H9 (cell line): ENCODE measurements around the gene PEDS1. TPM values are rescaled to one million over a fixed set of nuclear protein-coding genes. Genes with fewer than 3 reads are reported as not detected.
A peak's percentile ranks its signal among the peaks of the same experiment; 100 is the strongest.

Experiments
- DNase-seq: peaks from one replicate; pipeline ENCODE4 v3.0.0-alpha.2; 2017
- H2AFZ ChIP-seq: one replicate; pipeline ENCODE4 v1.6.1; 2013; ENCODE audit warnings: mild to moderate bottlenecking, low read length, control low read depth, moderate library complexity
- H2AK5ac ChIP-seq: 2 replicates; pipeline ENCODE4 v1.6.1; 2013; ENCODE audit warnings: low read length, control low read depth, mixed read lengths; ENCODE audit not compliant: insufficient read length
- H2BK120ac ChIP-seq: one replicate; pipeline ENCODE4 v1.6.1; 2013; ENCODE audit warnings: low read depth, mild to moderate bottlenecking, low read length, control low read depth, inconsistent platforms; ENCODE audit not compliant: poor library complexity, severe bottlenecking
- H2BK12ac ChIP-seq: 2 replicates; pipeline ENCODE4 v1.6.1; 2013; ENCODE audit warnings: low read length, control low read depth, mixed read lengths, low read depth; ENCODE audit not compliant: insufficient read length
- H2BK15ac ChIP-seq: 2 replicates; pipeline ENCODE4 v1.6.1; 2013; ENCODE audit warnings: low read depth, low read length, control low read depth
- H2BK20ac ChIP-seq: one replicate; pipeline ENCODE4 v1.6.1; 2013; ENCODE audit warnings: low read depth, mild to moderate bottlenecking, low read length, control low read depth, inconsistent platforms; ENCODE audit not compliant: poor library complexity, severe bottlenecking
- H2BK5ac ChIP-seq: 2 replicates; pipeline ENCODE4 v1.6.1; 2013; ENCODE audit warnings: low read length, control low read depth, mixed read lengths; ENCODE audit not compliant: insufficient read length
- H3K14ac ChIP-seq: 2 replicates; pipeline ENCODE4 v1.6.1; 2013; ENCODE audit warnings: low read length, control low read depth; ENCODE audit not compliant: insufficient read depth
- H3K18ac ChIP-seq: 2 replicates; pipeline ENCODE4 v1.6.1; 2013; ENCODE audit warnings: low read depth, mild to moderate bottlenecking, mixed read lengths, low read length, control low read depth; ENCODE audit not compliant: insufficient read length
- H3K23ac ChIP-seq: 2 replicates; pipeline ENCODE4 v1.6.1; 2013; ENCODE audit warnings: low read length, control low read depth, mixed read lengths, low read depth; ENCODE audit not compliant: insufficient read length
- H3K23me2 ChIP-seq: 2 replicates; pipeline ENCODE4 v1.6.1; 2013; ENCODE audit warnings: low read depth, mild to moderate bottlenecking, mixed read lengths, low read length, control low read depth; ENCODE audit not compliant: insufficient read length, poor library complexity, severe bottlenecking
- H3K27ac ChIP-seq: 2 replicates; pipeline ENCODE4 v1.5.1; 2013; ENCODE audit warnings: low read length, control low read depth, mixed read lengths, low read depth; ENCODE audit not compliant: insufficient read length
- H3K27me3 ChIP-seq: 2 replicates; pipeline ENCODE4 v1.6.1; 2013; ENCODE audit warnings: low read length, control low read depth, inconsistent platforms; ENCODE audit not compliant: insufficient read depth
- H3K4ac ChIP-seq: 2 replicates; pipeline ENCODE4 v1.6.1; 2013; ENCODE audit warnings: low read depth, mild to moderate bottlenecking, control low read depth, inconsistent platforms, low read length, moderate library complexity
- H3K4me1 ChIP-seq: 2 replicates; pipeline ENCODE4 v1.6.1; 2013; ENCODE audit warnings: low read length, control low read depth, inconsistent platforms; ENCODE audit not compliant: insufficient read depth
- H3K4me2 ChIP-seq: 2 replicates; pipeline ENCODE4 v1.6.1; 2013; ENCODE audit warnings: low read length, control low read depth, mixed read lengths; ENCODE audit not compliant: insufficient read length, insufficient read depth
- H3K56ac ChIP-seq: 2 replicates; pipeline ENCODE4 v1.6.1; 2013; ENCODE audit warnings: low read depth, mild to moderate bottlenecking, mixed read lengths, low read length, control low read depth; ENCODE audit not compliant: insufficient read length
- H3K79me1 ChIP-seq: 2 replicates; pipeline ENCODE4 v1.6.1; 2013; ENCODE audit warnings: low read depth, mild to moderate bottlenecking, moderate library complexity, low read length, control low read depth, inconsistent platforms; ENCODE audit not compliant: insufficient read depth, poor library complexity, severe bottlenecking
- H3K79me2 ChIP-seq: 2 replicates; pipeline ENCODE4 v1.6.1; 2013; ENCODE audit warnings: low read length, control low read depth, inconsistent platforms; ENCODE audit not compliant: insufficient read depth
- H3K9ac ChIP-seq: 2 replicates; pipeline ENCODE4 v1.6.1; 2013; ENCODE audit warnings: low read length, control low read depth, mixed read lengths; ENCODE audit not compliant: insufficient read length; ENCODE audit errors: extremely low read depth
- H3K9me3 ChIP-seq: one replicate; pipeline ENCODE4 v1.6.1; 2013; ENCODE audit warnings: low read depth, low read length, inconsistent platforms; ENCODE audit not compliant: control insufficient read depth
- H3T11ph ChIP-seq: one replicate; pipeline ENCODE4 v1.6.1; 2013; ENCODE audit warnings: mild to moderate bottlenecking, low read length, control low read depth, inconsistent platforms
- H4K20me1 ChIP-seq: one replicate; pipeline ENCODE4 v1.6.1; 2013; ENCODE audit not compliant: control insufficient read depth, insufficient read length, insufficient read depth
- H4K5ac ChIP-seq: 2 replicates; pipeline ENCODE4 v1.6.1; 2013; ENCODE audit warnings: low read depth, mild to moderate bottlenecking, mixed read lengths, low read length, control low read depth; ENCODE audit not compliant: insufficient read length
- H4K8ac ChIP-seq: replicated peaks from 2 replicates; pipeline ENCODE4 v1.6.1; 2013; ENCODE audit warnings: low read length, control low read depth, mixed read lengths, low read depth; ENCODE audit not compliant: insufficient read length
- H4K91ac ChIP-seq: 2 replicates; pipeline ENCODE4 v1.6.1; 2013; ENCODE audit warnings: low read depth, mild to moderate bottlenecking, moderate library complexity, mixed read lengths, low read length, control low read depth; ENCODE audit not compliant: insufficient read length
- H3K27ac Mint-ChIP-seq, 3 experiments: 2 replicates in 2 of 3; 3 replicates in 1 of 3; pipeline ENCODE4 v1.8.0; 2020 to 2021; ENCODE audit warnings: mixed read lengths in 3 of 3, mild to moderate bottlenecking in 1 of 3, moderate library complexity in 1 of 3
- H3K27me3 Mint-ChIP-seq: 2 replicates; pipeline ENCODE4 v1.8.0; 2021; ENCODE audit warnings: low read depth, mild to moderate bottlenecking, moderate library complexity, mixed read lengths
- H3K36me3 Mint-ChIP-seq, 3 experiments: 2 replicates in 2 of 3; 3 replicates in 1 of 3; pipeline ENCODE4 v1.8.0; 2020 to 2021; ENCODE audit warnings: low read depth in 3 of 3, mixed read lengths in 3 of 3; ENCODE audit not compliant: insufficient read depth in 1 of 3
- H3K4me1 Mint-ChIP-seq, 2 experiments: 2 replicates each; pipeline ENCODE4 v1.8.0; 2020; ENCODE audit warnings: mixed read lengths in 2 of 2
- H3K4me3 Mint-ChIP-seq, 2 experiments: 2 replicates in 1 of 2; 3 replicates in 1 of 2; pipeline ENCODE4 v1.8.0; 2020 to 2021; ENCODE audit warnings: mild to moderate bottlenecking in 2 of 2, mixed read lengths in 2 of 2, moderate library complexity in 1 of 2
- H3K9me3 Mint-ChIP-seq, 2 experiments: 2 replicates in 1 of 2; 3 replicates in 1 of 2; pipeline ENCODE4 v1.8.0; 2020; ENCODE audit warnings: mild to moderate bottlenecking in 2 of 2, mixed read lengths in 2 of 2, moderate library complexity in 1 of 2
- WGBS: extraction: QIAGEN DNeasy Blood & Tissue Kit; methylation state at CpG from one replicate; pipeline ENCODE4 v1.1.7; 2013; ENCODE audit warnings: missing lambda C conversion rate, low lambda C conversion rate, mixed read lengths; ENCODE audit not compliant: insufficient read length; ENCODE audit errors: extremely low coverage; 5-methylcytosine and 5-hydroxymethylcytosine counted together
- total RNA-seq: library from RNA; stranded (reverse); gene quantifications from 2 replicates; pipeline ENCODE4 v1.2.1, GENCODE V29; 2021
- TF ChIP-seq, protein P1 (sequence below): fragments of 200-600 bp; sonication (generic); conservative IDR thresholded peaks from 3 replicates; pipeline ENCODE4 v1.8.0; 2021; ENCODE audit warnings: antibody characterized with exemption, mild to moderate bottlenecking

Gene PEDS1
- total RNA-seq, 1 experiment from 2014 or later: 29.3 TPM

DNA sequence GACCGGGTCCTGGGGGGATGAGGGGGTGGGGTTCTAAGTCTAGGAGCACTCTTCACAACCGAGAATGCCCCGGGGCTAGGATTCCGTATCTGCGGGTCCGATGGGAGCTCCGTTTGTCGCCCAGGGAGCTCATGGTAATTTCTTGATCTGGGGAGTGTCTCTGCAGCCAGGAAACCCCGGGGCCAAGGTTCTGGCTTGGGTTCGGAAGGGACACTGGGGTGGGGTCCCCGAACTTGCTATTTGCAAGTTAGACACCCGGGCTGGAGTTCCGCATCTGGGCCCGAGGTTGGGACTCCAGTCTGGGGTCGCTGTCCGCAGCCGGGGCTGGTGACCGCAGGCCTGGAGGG lies 397 bp downstream of the PEDS1 start:
- Mint-ChIP-seq H3K27ac (peak overlapping the region in 1 of 3 experiments; percentile 79; a peak in 2 of 7 replicates), H3K4me1 (peaks cover 29 to 41% of the 10 kb centered on the region in 2 experiments), H3K36me3 (peaks cover 15 to 24% (median 20%) of the 10 kb centered on the region in 3 experiments; a peak in 6 of 7 replicates), H3K9me3 (no peaks in the 10 kb centered on the region), H3K4me3 (peak overlapping the region; percentile 81), H3K27me3 (peaks cover 15% of the 10 kb centered on the region)
- Histone ChIP-seq H2BK20ac (no peak overlapping the region), H3K56ac (no peak overlapping the region), H2BK12ac (no peak overlapping the region), H3T11ph (no peak overlapping the region), H3K23me2 (peaks cover 8% of the 10 kb centered on the region), H4K8ac (no peak overlapping the region), H3K79me2 (peaks cover 7% of the 10 kb centered on the region; the same call in 1 of the 2 replicates), H3K79me1 (peaks cover 5% of the 10 kb centered on the region), H3K18ac (no peak overlapping the region), H3K9me3 (no peaks in the 10 kb centered on the region), H2BK120ac (no peak overlapping the region), H3K27me3 (no peaks in the 10 kb centered on the region; the same call in 1 of the 2 replicates), H4K20me1 (no peaks in the 10 kb centered on the region), H3K4me2 (peak overlapping the region; percentile 87), H4K91ac (no peak overlapping the region), H4K5ac (no peak overlapping the region), H2AK5ac (no peak overlapping the region), H3K4ac (no peak overlapping the region), H2BK15ac (no peak overlapping the region), H3K23ac (no peak overlapping the region), H2AFZ (no peak overlapping the region), H3K27ac (no peak overlapping the region), H3K4me1 (peaks cover 13% of the 10 kb centered on the region; the same call in 1 of the 2 replicates), H2BK5ac (no peak overlapping the region), H3K14ac (no peak overlapping the region), H3K9ac (peak overlapping the region; percentile 44)
- TF ChIP-seq, protein P1, sequence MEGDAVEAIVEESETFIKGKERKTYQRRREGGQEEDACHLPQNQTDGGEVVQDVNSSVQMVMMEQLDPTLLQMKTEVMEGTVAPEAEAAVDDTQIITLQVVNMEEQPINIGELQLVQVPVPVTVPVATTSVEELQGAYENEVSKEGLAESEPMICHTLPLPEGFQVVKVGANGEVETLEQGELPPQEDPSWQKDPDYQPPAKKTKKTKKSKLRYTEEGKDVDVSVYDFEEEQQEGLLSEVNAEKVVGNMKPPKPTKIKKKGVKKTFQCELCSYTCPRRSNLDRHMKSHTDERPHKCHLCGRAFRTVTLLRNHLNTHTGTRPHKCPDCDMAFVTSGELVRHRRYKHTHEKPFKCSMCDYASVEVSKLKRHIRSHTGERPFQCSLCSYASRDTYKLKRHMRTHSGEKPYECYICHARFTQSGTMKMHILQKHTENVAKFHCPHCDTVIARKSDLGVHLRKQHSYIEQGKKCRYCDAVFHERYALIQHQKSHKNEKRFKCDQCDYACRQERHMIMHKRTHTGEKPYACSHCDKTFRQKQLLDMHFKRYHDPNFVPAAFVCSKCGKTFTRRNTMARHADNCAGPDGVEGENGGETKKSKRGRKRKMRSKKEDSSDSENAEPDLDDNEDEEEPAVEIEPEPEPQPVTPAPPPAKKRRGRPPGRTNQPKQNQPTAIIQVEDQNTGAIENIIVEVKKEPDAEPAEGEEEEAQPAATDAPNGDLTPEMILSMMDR: no peak
- WGBS: no CpG with 5 or more reads among the region's 18 CpGs
- no peak for DNase-seq
